MM.1S (cell line): ENCODE data around the gene ANXA6.

Experiments used
- EZH2 ChIP-seq: fragments of 300-600 bp; sonication (generic); optimal IDR thresholded peaks from 2 replicates; pipeline ENCODE3; 2017; ENCODE audit warnings: low read depth, mild to moderate bottlenecking, antibody characterized with exemption, low read length, mixed read lengths
- EZH2phosphoT487 ChIP-seq: fragments of 300-600 bp; sonication (generic); IDR thresholded peaks from 2 replicates; pipeline ENCODE4 v1.6.1; 2018; ENCODE audit warnings: antibody characterized with exemption, low read length
- TF ChIP-seq, protein P1 (sequence below): fragments of 300-600 bp; sonication (generic); IDR thresholded peaks from 2 replicates; pipeline ENCODE4 v1.5.1; 2016; ENCODE audit warnings: antibody characterized with exemption, low read length, mixed read lengths

DNA sequence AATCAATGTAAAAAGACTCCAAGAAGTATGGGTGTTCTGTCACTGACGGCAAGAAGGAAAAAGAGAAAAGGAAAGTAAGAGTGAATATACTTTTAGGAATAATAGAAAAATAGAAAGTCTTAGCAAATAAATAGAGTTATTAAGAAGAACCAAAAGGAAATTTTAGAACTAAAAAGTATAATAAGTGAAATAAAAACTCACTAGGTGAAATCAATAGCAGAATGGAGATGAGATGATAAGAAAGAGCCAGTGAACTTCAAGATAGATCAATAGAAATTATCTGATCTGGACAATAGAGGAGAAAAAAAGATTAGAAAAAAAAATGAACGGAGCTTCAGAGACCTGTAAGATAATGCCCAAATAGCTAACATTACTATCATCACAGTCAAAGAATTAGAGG lies 31.6 kb upstream of the ANXA6 start:
- TF ChIP-seq, protein P1, sequence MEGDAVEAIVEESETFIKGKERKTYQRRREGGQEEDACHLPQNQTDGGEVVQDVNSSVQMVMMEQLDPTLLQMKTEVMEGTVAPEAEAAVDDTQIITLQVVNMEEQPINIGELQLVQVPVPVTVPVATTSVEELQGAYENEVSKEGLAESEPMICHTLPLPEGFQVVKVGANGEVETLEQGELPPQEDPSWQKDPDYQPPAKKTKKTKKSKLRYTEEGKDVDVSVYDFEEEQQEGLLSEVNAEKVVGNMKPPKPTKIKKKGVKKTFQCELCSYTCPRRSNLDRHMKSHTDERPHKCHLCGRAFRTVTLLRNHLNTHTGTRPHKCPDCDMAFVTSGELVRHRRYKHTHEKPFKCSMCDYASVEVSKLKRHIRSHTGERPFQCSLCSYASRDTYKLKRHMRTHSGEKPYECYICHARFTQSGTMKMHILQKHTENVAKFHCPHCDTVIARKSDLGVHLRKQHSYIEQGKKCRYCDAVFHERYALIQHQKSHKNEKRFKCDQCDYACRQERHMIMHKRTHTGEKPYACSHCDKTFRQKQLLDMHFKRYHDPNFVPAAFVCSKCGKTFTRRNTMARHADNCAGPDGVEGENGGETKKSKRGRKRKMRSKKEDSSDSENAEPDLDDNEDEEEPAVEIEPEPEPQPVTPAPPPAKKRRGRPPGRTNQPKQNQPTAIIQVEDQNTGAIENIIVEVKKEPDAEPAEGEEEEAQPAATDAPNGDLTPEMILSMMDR, result no peak
- TF ChIP-seq EZH2 (no peak), EZH2phosphoT487 (no peak)
